Measurements from ENCODE around the gene LYPLAL1.

- no peak for TF ChIP-seq CTCF (IDR thresholded peaks at IDR 0.05; ENCODE audit: low read length)
- no peak for TF ChIP-seq EZH2 (optimal IDR thresholded peaks at IDR 0.05; ENCODE audit: low read depth, low read length)
- no peak for TF ChIP-seq EZH2phosphoT487 (IDR thresholded peaks at IDR 0.05; ENCODE audit: low read length)
Measured at GRCh38 chr1:219179293-219179692, 5.6 kb downstream of the LYPLAL1 start.

Data from MM.1S (cell line).